Lung microvascular endothelial cell (primary cell): ENCODE data around the gene BTBD16. TPM values are rescaled to one million over a fixed set of nuclear protein-coding genes. Genes with fewer than 3 reads are reported as not detected.

Source experiments
- DNase-seq, 2 donors: peaks; one replicate each; pipeline versions ENCODE4 v3.0.0 to v3.0.0-alpha.2; 2010; ENCODE audit warnings: low read depth in 2 of 2
- total RNA-seq: library from RNA; depleted of rRNA; stranded (reverse); fragments of >200 nt; gene quantifications from 2 replicates; pipeline ENCODE4 v1.2.1, GENCODE V29; 2014

BTBD16 gene
- total RNA-seq, 1 donor from 2014 or later, result not detected

DNA sequence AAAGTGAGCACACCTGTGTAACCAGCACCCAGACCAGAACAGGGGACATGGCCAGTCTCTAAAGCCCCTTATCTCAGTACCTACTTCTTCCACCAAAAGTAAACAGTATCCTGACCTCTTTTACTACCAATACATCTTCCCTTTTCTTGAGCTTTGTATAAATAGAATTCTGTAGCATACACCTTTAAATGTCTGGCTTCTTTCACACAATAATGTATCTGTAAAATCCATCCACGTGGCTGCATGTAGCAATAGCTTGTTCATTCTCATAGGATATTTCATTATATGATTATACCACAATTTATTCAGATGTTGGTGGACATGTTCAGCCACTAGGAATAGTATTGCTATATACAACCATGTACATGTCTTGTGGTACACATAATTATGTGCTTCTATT, 40.6 kb downstream of the BTBD16 start:
- DNase-seq, result no peak

DNA sequence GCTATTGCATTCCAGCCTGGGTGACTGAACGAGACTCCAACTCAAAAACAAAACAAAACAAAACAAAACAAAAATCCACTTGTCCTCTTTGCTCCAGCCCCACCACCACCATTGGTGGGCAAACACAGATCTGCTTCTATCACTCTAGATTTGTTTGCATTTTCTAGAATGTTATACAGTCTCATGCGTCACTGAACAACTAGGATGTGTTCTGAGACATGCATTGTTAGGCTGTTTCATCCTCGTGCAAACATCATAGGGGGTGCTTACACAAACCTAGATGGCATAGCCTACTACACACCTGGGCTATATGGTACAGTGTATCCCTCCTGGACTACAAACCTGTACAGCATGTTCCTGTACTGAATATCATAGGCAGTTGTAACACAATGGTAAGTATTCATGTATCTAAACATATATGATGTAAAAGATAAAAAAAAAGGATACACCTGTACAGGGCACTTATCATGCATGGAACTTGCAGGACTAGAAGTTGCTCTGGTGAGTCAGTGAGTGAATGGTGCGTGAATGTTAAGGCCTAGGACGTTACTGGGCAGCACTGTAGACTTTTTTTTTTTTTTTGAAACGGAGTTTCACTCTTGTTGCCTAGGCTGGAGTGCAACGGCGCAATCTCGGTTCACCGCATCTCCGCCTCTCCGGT, 45.3 kb downstream of the BTBD16 start:
- no peak for DNase-seq

DNA sequence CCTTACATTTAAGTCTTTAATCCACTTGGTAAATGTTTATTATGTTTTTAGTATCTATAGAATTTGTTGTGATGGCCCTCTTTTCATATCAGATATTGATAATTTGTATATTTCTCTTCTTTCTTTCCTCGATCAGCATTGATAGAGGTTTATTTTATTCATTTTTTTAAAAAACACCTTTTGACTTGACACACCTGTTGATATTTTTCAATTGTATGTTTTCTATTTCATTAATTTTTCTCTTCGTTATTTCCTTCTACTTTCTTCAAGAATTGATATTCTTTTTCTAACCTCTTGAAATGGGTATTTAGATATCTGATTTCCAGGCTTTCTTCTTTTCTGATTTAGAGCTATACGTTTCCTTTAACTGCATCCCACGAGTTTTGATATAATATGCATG, 50.9 kb downstream of the BTBD16 start:
- no peak for DNase-seq

DNA sequence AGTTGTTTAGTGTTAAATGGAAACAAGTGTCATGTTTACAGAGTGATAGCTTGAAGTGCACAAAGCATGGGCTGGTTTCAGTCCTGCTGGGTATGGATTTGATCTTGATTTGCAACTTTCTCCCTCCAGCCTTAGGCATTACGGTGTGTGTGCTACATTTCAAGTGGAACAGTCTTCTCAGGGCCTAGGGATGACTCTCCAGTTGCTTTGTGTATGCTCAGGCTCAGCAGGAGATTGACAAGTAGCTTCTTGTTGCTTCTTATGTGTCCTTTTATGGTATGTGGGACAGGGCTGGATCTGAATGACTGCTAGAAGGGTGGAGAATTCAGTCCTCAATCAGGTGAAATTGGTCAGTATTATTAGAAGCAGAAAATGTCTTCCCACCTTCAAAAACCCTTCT, 52.1 kb downstream of the BTBD16 start:
- no peak for DNase-seq

DNA sequence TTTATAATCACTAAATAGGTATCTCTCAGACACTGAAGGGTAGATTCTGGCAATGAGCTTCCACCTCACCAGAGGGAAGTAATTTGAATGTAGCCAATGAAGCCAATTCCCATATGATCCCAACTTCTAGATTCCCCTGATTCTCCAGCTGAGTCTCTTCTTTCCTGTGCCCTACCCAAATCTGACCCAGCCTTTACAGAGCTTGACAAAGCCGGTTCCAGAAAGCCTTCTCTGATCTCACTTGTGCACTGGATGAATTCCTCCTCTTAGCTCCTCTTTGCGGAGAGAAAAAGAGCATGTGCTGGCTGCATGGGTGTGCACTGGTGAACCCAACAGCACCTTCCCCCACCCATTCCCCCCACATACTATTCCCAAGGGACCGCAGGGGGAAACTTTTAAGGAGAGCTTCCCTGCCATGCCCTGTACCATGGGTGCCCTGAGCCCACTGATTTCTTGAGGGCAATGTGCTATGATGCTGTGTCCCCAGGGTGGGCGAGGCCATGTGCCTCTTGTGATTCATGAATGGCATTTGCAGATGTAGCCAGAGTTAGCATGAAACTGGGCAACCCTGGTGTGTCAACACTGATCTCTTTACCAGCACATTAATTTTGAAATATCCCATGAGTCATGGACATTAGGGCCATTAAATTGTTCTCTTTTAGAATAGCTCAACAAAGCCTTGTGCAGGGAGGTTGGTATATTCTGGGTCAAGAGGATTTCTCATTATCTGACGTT, 53.0 kb downstream of the BTBD16 start:
- no peak for DNase-seq

DNA sequence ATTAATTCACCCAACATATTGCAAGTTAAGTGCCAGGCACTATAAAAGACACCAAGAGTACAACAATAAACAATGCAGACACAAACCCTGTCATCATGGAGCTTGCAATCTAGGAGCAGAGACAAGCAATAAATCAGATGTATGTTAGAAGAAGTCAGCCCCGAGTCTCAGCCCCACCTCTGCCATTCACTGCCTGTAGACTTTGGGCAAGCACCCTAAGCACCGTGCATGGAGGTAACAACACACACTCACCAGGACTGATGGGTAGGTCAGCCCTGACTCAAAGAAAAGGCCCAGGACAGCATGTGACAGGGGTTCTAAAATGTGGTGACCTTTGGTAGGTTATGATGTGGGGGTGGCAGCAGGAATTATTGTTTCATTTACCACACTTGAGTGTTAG, 54.1 kb downstream of the BTBD16 start:
- no peak for DNase-seq

DNA sequence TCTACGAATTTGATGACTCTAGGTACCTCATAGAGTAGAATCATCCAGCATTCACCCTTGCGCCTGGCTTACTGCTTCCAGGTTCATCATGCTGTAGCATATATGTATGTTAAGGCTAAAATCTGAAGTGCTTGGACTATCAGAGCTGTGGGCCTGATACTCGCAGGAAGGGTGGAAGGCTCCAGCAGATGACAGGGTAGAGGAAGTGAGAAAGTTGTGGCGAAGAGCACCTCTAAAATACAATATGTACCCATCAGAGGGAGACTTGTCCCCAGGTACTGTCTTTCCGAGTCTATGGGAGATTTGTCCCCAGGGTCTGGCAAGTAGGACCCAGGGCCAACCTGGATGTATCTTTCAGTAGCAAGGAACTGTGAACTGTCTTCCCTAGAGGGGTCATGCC, 55.3 kb downstream of the BTBD16 start:
- DNase-seq, result no peak

DNA sequence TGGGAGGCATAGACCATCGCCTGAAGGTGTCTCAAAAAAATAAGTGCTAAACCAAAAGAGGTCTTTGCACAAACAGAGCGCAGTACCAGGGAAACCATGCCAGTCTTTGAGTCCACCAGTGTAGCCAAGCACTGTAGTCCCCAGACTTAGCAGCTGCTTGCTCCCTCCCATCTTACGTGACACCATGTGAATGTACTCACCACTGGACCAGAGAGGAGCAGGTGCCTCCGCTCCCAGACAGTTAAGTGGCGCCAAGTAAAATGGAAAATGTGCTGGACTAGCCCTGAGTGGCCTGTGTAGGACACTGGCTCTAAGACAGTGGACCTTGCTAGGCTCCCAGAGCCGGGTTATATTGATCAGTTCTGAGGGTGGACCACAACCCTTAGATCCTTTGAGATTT, 55.7 kb downstream of the BTBD16 start:
- DNase-seq, result no peak

DNA sequence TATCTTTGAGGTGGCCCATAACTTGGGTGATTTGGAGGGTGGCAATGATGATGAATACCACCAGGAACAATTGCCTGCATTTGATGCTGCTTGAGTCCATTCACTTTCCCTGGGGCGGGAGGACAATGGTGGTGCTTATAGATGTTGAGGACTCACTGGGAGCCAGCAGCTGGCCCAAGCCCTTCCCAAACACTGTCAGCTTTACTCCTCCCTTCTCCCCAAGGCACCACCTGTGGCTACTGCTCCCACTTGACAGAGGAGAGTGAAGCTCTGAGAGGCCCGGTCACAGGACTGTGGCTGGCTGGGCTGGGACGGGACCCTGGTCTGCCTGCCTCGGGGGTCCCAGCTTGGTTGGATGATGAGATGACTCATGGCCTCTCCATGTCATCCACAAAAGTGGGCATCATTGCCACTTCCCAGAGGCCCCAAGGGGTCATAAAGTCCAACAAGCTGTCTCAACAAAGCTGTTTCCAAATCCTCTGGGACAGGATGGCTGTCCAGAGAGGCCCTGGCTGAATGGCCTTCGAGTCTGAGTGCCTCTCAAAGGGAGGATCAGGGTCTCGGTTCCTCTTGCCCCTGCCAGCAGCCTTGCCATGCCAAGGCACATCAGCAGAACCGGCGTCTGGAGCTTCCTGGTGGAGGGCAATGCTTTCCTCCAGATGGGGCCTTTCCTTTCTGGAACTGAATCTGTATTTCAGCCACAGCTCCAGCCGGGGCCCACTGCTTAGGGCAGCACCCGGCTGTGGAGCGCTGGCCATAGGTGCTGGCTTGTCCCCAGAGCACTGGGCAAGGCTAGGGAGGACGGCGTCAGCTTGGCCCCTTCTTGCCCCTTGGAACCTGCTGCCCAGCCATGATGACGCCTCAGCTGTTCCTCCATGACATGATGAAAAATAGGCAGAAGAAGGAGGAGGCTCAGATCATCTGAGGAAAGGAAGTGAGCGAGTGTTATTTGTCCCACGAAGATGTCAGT, 56.4 kb downstream of the BTBD16 start:
- DNase-seq, result no peak

DNA sequence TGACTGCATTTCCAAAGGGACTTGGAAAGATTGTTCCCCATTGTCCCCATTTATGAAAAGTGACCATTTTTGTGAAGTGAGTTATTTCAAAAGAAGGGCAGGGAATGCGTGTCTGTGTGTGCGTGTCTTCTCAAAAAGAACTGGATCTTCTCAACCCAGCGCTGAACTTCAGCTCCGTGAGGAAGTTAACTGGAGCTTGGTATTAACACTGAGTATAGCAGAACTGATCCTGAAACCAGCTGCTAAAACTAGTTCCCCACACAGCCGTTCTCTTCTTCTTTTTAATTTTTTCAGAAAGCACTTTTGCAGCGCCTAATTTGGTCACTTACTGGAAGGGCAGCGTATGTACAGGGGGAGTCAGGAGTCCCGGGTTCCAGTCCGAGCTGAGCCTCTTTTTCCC, 57.6 kb downstream of the BTBD16 start:
- DNase-seq, result no peak

DNA sequence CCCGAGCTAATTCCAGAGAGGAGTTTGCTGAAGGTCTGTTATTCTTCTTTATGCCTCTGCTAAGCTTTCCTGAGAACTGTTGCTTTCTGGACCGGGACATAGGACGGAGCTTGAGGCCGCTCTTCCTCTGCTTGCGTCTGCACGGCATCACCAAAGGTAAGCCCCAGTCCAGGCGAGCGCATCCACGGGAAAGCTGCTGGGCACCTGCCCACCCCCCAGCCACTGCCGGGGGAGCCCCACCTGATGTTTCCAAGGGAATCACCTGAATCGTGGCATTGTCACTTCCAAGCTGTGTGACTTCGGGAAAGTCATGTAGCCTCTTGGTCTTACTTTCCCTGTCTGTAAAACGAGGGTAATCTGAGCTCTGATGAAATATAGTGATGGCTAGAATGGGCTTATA, 58.3 kb downstream of the BTBD16 start:
- no peak for DNase-seq

DNA sequence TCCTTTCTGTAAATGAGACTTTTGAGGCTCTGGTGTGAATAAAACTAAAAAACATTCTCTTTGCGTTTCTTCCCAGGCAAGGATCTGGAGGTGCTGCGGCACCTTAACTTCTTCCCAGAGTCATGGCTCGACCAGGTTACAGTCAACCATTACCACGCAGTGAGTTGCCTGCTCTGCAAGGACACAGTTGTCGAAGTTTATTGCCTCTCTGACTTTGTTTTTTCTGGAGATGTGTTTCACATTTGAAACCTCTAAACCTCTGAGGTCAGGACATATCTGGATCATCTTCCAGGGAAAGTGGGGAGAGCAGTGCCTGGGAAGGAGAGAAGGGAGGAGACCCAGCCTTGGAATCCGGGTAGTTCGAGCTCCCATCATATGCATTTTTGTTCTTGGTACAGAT, 60.0 kb downstream of the BTBD16 start:
- DNase-seq, result no peak

DNA sequence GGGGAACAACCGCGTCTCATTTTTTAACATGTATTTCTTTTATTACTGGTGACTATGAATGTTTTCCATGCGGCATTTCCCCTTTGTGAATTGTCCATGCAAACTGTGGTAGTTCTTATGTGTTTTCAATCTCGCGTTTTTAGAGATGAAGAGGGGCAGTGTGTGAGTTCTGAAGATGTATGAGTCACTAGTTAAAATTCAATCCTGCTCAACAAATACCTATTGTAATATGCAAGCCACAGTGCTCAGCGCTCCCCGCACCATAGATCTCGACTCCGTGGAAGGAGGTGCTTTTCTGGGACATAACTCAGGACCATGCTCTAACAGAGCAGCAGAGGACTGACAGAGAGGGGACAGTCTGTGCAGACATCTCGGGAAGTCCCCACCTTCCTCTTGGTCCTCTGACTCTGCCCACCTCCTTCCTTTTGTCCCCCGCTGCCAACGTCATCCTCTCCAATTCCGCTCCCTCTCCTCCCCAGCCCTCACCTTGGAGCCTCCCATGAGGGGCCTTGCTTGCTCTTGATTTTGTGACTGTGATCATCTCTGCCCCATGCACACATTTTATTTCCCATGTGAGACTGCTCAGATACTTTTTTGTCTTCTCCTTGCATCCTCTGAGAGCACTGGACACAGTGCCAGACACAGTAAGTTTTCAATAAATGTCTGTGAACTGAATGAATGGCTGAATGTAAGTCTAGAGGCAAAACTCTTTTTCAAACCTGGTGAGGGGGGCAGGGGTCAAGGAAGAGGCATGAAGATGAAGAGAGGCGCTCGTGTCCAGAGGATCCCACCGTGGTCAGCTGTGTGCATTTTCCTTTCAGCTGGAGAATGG, 60.7 kb downstream of the BTBD16 start:
- no peak for DNase-seq

DNA sequence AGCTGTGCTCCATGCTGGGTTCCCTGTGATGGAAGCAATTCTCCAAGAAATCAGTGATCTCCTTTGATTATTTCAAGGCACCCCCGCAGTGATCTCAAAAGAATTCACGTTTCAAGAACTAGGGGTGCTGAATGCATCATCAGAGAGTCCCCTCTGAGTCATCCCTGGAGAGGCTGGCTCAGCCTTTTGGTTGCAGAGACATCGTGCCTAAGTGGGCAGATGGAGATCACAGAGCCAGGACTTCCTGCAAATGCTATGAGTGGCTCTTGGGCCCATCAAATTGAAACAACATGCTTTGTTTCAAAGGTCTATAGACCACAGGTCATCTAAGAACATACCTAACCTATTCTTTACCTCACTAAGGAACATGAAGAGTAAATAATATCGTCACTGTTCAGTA, 61.9 kb downstream of the BTBD16 start:
- DNase-seq, result no peak

DNA sequence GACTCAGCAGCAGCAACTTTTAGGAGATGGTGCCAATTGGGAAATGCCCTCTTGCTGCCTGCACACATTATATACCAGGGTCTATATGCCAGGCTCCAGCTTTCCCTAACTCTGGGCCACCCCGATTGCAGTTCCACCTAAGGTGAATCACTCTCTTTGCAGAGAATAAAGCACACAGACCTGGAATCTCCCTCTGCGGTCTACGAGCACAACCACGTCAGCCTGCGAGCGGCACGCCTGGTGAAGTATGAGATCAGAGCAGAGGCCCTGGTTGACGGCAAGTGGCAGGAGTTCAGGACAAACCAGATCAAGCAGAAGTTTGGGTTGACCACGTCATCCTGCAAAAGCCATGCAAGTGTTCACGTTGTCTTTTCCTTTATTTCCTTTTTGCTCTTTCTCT, 65.2 kb downstream of the BTBD16 start:
- no peak for DNase-seq

DNA sequence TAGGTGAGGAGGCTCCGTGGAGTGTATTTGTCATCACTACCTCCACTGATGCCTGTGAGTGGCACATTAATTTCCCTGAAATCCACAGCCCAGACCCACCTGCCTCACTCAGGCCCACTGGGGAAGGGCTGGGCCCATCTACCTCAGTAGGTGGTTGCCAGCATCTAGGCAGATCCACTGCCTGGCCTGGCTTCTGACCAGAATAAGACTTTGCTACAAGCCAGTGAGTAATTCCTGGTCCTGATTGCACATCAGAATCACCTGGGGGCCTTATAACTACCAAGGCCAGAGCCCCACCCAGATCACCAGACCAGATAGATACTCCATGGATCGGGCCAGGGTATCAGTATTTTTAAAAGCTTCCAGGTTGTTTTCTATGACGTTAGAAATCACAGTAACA, 65.9 kb downstream of the BTBD16 start:
- DNase-seq, result no peak

DNA sequence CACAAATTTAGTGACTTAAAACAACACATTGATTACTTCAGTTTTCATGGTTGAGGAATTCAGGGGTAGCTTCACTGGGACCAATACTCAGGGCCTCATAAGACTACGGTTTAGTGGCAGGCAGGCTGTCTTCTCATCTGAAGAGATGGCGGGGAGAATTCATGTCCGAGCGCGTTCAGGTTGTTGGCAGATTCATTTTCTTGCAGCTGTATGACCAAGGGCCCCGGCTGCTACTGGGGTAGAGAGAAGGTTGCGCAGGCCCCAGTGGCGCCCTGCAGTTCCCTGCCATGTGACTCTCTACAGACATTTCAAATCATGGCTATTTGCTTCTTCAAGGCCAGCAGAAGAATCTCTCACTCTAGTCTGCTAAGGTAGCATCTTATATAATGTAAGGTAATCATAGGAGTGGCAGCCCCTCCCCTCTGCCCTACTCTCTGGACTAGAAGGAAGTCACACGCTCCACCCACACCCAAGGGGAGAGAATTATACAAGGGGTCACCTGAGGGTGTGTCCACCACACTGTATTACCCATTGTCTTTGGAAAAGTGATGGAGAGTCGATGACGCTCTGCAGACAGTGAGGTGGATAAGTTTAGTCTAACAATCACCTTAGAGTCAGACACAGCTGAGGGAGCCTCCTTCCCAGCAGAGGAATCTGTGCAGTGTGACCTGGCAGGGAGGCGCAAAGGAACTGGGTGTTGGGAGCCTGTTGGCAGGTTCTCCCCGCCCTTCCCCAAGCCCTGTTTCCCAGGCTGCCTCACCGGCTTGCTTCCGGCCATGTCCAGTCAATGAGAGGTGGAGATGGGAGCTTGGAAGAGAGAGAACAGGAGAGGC, 67.7 kb downstream of the BTBD16 start:
- no peak for DNase-seq

DNA sequence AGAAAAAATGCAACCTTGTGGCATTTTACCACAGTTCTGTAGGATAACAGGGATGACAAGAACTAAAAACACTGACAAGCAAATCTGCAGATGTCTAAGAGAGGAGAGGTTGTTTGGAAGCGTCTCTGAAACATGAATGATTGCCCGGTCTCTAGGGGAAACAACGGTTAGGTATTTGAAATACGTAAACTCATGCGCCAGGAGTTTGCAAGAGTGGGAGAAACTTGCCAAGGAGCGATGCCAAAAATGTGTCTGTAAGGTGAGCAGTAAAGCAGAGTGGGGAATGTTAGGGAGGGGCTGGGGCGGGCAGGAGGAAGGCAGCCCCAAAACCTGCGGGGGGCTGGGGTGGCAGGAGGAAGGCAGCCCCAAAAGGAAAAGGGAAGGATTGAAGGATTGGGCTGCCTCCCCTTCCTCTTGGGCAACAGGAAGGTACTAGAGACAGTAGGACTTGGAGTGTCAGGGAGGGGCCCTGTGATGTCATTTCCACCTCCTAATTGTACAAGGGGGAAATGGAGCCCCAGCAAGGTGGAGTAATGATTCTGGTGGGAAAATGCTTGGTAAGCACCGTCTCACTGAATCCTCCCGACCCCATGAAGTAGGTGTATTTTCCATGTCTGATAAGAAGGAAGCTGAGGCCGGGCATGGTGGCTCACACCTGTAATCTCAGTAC, 70.2 kb downstream of the BTBD16 start:
- no peak for DNase-seq

DNA sequence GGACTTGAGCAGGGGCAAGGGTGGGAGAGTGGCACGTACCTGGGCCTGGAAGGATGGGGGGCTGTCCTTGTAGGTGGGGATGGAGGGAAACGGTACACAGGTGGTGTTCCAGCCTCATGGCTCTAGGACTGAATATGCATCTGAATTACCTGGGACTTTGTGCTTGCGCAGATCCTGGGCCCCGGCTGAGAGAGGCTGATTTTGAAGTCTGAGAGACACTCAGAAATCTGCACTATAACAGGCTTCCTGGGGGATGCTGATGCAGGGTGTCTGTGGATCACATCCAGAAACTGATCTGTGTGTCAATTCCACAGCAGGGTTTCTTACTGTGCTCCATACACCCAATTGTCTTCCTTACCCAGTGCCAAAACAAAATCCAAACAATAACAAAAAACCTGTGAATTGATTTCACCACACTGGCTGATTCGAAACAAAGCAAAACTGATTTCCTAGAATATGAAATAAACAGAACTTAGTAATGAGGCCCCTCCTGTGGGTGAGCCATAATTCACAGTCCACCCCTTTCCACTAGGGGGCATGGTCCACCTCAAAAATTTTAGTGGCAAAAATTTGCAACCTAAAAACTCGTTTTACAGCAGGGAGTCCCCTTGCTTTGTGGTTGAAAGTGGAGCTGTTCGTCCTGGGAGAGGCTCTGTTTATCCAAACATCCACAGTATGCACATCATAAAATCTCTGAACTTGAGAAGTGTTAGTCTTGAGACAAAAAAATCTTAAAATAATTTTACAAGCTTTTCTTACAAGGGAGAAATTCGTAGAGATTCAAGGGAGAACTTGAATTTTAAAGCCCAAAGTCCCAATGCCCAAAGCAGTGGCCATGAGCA, 71.4 kb downstream of the BTBD16 start:
- DNase-seq, result peak; percentile 52 to 67
